Panc1 (cell line): ENCODE measurements around the gene NPEPL1. TPM values are rescaled to one million over a fixed set of nuclear protein-coding genes. Genes with fewer than 3 reads are reported as not detected.

ENCODE experiments used
- ATAC-seq: fragments of 200-7000 bp; cut with Tn5 transposase; 2 replicates; pipeline ENCODE4 v1.9.1; 2020; ENCODE audit warnings: mild to moderate bottlenecking, moderate library complexity
- BruUV-seq: library from RNA; stranded (reverse); fragments of 400-500 nt; replicated peaks from 2 replicates; lab custom pipeline; 2021; lab: Mats Ljungman, UMichigan
- CTCF ChIA-PET: fragments of 300-600 bp; sonication (Branson Sonifier 250); formaldehyde crosslinking; loops from one replicate; lab custom pipeline; 2022; ENCODE audit warnings: antibody characterized with exemption; lab: Charles Lee
- POLR2A ChIA-PET: fragments of 300-600 bp; sonication (Branson Sonifier 250); formaldehyde crosslinking; loops from one replicate; lab custom pipeline; 2022; ENCODE audit warnings: antibody characterized with exemption; lab: Charles Lee
- DNase-seq: peaks from one replicate; pipeline ENCODE4 v3.0.0-alpha.2; 2010; ENCODE audit warnings: low read depth, low spot score
- H3K27ac ChIP-seq: 2 replicates; pipeline ENCODE4 v1.5.1; 2011; ENCODE audit warnings: mild to moderate bottlenecking, low read length, inconsistent platforms
- H3K27me3 ChIP-seq: fragments of 200-500 bp; sonication (Bioruptor generic); 2 replicates; pipeline ENCODE4 v1.6.0; 2014; ENCODE audit warnings: low read length, inconsistent platforms; ENCODE audit not compliant: control insufficient read depth, insufficient read depth
- H3K36me3 ChIP-seq: fragments of 200-500 bp; sonication (Bioruptor generic); 2 replicates; pipeline ENCODE4 v1.5.1; 2014; ENCODE audit warnings: inconsistent platforms, mild to moderate bottlenecking, low read length, moderate library complexity; ENCODE audit not compliant: control insufficient read depth, insufficient read depth
- H3K4me1 ChIP-seq: 2 replicates; pipeline ENCODE4 v1.5.1; 2011; ENCODE audit warnings: inconsistent platforms, mild to moderate bottlenecking, low read length, moderate library complexity; ENCODE audit not compliant: control insufficient read depth, insufficient read depth
- H3K4me3 ChIP-seq, 2 experiments: 2 replicates each; pipeline ENCODE4 v1.5.1; 2011 to 2012; ENCODE audit warnings: low read depth in 2 of 2, low read length in 2 of 2, mild to moderate bottlenecking in 2 of 2, inconsistent platforms in 1 of 2, moderate library complexity in 1 of 2
- H3K9me3 ChIP-seq: fragments of 200-500 bp; sonication (Bioruptor generic); 2 replicates; pipeline ENCODE4 v1.5.1; 2014; ENCODE audit warnings: low read depth, mild to moderate bottlenecking, inconsistent platforms, low read length, moderate library complexity; ENCODE audit not compliant: control insufficient read depth, insufficient read depth
- POLR2AphosphoS5 ChIP-seq: IDR thresholded peaks from 2 replicates; pipeline ENCODE4 v1.6.1; 2012; ENCODE audit warnings: mild to moderate bottlenecking, low read depth, low read length, moderate library complexity
- REST ChIP-seq, 2 experiments: IDR thresholded peaks; 2 replicates each; pipeline ENCODE4 v1.6.1; 2011 to 2012; ENCODE audit warnings: low read depth in 2 of 2, control low read depth in 1 of 2, low read length in 1 of 2, mild to moderate bottlenecking in 1 of 2, moderate library complexity in 1 of 2; ENCODE audit not compliant: insufficient read depth in 1 of 2
- SIN3A ChIP-seq: IDR thresholded peaks from 2 replicates; pipeline ENCODE4 v1.6.1; 2012; ENCODE audit warnings: low read depth, mild to moderate bottlenecking, low read length, moderate library complexity, borderline replicate concordance; ENCODE audit not compliant: insufficient read depth
- TCF7L2 ChIP-seq: IDR thresholded peaks from 2 replicates; pipeline ENCODE4 v1.6.1; 2011; ENCODE audit warnings: mild to moderate bottlenecking, low read depth, low read length, inconsistent platforms
- in situ Hi-C: cut with HindIII; loops from 2 replicates; pipeline ENCODE4 v1.10.0; 2016; ENCODE audit warnings: low sequenced_read_pairs, low pct_unique_long_range_greater_than_20kb
- intact Hi-C: fragments of 100-400 bp; cut with micrococcal nuclease; formaldehyde crosslinking; loops from one replicate; pipeline ENCODE4 v1.10.0; 2022; ENCODE audit not compliant: unreplicated experiment
- total RNA-seq: library from RNA; stranded (reverse); gene quantifications from one replicate; pipeline ENCODE4 v1.2.1, GENCODE V29; 2021; ENCODE audit not compliant: unreplicated experiment
- TF ChIP-seq, protein P1 (sequence below): fragments of 450-650 bp; IDR thresholded peaks from 2 replicates; pipeline ENCODE4 v1.5.1; 2017; ENCODE audit warnings: mild to moderate bottlenecking

NPEPL1 gene
- total RNA-seq, 1 experiment from 2014 or later: 27.4 TPM

- no peaks in the 10 kb centered on the region for H3K4me1 ChIP-seq
- no peaks in the 10 kb centered on the region for H3K36me3 ChIP-seq
- DNase-seq: no peak
- intact Hi-C loops: no loop called here
- in situ Hi-C loops: no loop called here
- CTCF ChIA-PET: no interaction called here
- H3K9me3 ChIP-seq: 0 out of 2 replicates have a peak, but pooled peaks cover 2% of the 10 kb centered on the region
- no TSS peak for BruUV-seq
- no peak overlapping the region for H3K4me3 ChIP-seq
- H3K27me3 ChIP-seq: peaks cover 14% of the 10 kb centered on the region
- POLR2A ChIA-PET: no interaction called here
- ATAC-seq: no peak
- no peak overlapping the region for H3K27ac ChIP-seq
- TF ChIP-seq, protein P1, sequence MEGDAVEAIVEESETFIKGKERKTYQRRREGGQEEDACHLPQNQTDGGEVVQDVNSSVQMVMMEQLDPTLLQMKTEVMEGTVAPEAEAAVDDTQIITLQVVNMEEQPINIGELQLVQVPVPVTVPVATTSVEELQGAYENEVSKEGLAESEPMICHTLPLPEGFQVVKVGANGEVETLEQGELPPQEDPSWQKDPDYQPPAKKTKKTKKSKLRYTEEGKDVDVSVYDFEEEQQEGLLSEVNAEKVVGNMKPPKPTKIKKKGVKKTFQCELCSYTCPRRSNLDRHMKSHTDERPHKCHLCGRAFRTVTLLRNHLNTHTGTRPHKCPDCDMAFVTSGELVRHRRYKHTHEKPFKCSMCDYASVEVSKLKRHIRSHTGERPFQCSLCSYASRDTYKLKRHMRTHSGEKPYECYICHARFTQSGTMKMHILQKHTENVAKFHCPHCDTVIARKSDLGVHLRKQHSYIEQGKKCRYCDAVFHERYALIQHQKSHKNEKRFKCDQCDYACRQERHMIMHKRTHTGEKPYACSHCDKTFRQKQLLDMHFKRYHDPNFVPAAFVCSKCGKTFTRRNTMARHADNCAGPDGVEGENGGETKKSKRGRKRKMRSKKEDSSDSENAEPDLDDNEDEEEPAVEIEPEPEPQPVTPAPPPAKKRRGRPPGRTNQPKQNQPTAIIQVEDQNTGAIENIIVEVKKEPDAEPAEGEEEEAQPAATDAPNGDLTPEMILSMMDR: no peak
- no peak for TF ChIP-seq SIN3A
- TF ChIP-seq TCF7L2: no peak
- no peak for TF ChIP-seq POLR2AphosphoS5
- TF ChIP-seq REST (IDR thresholded peaks at IDR 0.05; ENCODE audit: insufficient read depth in 1 of 2, low read depth in 2 of 2, low read length in 1 of 2): no peak
These were observed 48.0 kb downstream of the NPEPL1 start for GRCh38 chr20:58740356-58741308.

DNA sequence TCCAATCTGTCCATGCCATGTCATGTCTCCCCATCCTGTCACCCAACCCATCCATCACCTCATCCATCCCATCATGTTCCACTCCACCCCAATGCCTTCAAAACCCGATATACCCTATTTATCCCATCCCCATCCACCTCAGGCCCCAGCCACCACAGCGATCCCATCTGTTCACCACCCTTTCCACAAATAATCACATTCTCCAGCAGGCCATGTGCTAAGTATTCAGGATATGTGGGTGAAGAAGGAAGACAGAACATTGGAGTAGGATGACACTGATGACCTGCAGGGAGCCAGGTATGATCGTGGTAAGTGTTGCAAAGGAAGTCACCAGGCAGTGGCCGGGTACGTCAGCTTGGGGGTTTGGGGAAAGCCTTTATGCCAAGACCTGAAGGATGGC, 48.8 kb downstream of the NPEPL1 start:
- H3K9me3 ChIP-seq: 0 out of 2 replicates have a peak, but pooled peaks cover 2% of the 10 kb centered on the region
- no peaks in the 10 kb centered on the region for H3K36me3 ChIP-seq
- TF ChIP-seq SIN3A: no peak
- TF ChIP-seq, protein P1: no peak
- TF ChIP-seq TCF7L2: no peak
- TF ChIP-seq REST (IDR thresholded peaks at IDR 0.05; ENCODE audit: insufficient read depth in 1 of 2, low read depth in 2 of 2, low read length in 1 of 2): no peak
- no peak for TF ChIP-seq POLR2AphosphoS5
- in situ Hi-C loops (no loop called here), intact Hi-C loops (no loop called here)
- POLR2A ChIA-PET: no interaction called here
- H3K4me3 ChIP-seq: no peak overlapping the region
- ATAC-seq (no peak), DNase-seq (no peak)
- CTCF ChIA-PET: no interaction called here
- no peak overlapping the region for H3K27ac ChIP-seq
- peaks cover 11% of the 10 kb centered on the region for H3K27me3 ChIP-seq
- no TSS peak for BruUV-seq
- H3K4me1 ChIP-seq: no peaks in the 10 kb centered on the region
